ENCODE results near the gene F2R.

DNA sequence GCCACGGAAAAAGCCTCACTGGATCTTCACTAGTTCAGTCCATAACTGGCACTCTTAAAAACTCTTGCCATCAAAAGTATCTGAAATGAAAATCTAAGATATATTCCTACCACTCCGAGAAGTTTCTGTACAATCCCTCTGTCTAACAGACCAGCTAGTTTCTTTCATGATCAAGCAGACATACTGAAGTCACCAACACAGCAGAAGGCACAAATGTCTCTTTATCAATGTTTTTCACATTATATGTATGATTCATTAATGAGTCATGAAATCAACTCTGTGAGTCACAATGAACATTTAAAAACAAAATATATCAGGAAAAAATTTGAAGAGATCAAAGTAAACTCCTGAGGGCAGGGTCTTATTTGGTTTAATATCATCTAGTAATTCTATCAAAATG lies 50.8 kb downstream of the F2R start:
- TF ChIP-seq, protein P1, sequence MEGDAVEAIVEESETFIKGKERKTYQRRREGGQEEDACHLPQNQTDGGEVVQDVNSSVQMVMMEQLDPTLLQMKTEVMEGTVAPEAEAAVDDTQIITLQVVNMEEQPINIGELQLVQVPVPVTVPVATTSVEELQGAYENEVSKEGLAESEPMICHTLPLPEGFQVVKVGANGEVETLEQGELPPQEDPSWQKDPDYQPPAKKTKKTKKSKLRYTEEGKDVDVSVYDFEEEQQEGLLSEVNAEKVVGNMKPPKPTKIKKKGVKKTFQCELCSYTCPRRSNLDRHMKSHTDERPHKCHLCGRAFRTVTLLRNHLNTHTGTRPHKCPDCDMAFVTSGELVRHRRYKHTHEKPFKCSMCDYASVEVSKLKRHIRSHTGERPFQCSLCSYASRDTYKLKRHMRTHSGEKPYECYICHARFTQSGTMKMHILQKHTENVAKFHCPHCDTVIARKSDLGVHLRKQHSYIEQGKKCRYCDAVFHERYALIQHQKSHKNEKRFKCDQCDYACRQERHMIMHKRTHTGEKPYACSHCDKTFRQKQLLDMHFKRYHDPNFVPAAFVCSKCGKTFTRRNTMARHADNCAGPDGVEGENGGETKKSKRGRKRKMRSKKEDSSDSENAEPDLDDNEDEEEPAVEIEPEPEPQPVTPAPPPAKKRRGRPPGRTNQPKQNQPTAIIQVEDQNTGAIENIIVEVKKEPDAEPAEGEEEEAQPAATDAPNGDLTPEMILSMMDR (IDR thresholded peaks at IDR 0.05; ENCODE audit: low read length): no peak
- no peak for TF ChIP-seq EZH2 (optimal IDR thresholded peaks at IDR 0.05; ENCODE audit: low read depth, low read length)

Data from MM.1S (cell line).